ENCODE measurements around the gene SH3GL3. TPM values are rescaled to one million over a fixed set of nuclear protein-coding genes. Genes with fewer than 3 reads are reported as not detected.

Gene SH3GL3
- polyA plus RNA-seq, 2 donors: 3.3 to 8.3 TPM

GRCh38 chr15:83449937-83450506, 2.9 kb downstream of the SH3GL3 start:
- Histone ChIP-seq H3K36me3 (ENCODE audit: control insufficient read depth in 2 of 2, insufficient read depth in 2 of 2, low read length in 1 of 2) (no peaks in the 10 kb centered on the region), H3K4me1 (ENCODE audit: control insufficient read depth in 2 of 2, insufficient read depth in 2 of 2, low read length in 1 of 2) (peaks cover 5 to 6% of the 10 kb centered on the region in 2 donors), H3K27ac (ENCODE audit: low read depth in 2 of 2, low read length in 1 of 2) (no peak overlapping the region), H3K27me3 (ENCODE audit: control insufficient read depth in 1 of 2, insufficient read depth in 2 of 2, low read length in 2 of 2) (peaks cover 0 to 5% of the 10 kb centered on the region in 2 donors), H3K4me3 (ENCODE audit: low read depth in 1 of 2, low read length in 2 of 2) (no peak overlapping the region), H3K9me3 (ENCODE audit: control insufficient read depth in 2 of 2, insufficient read depth in 1 of 2, low read depth in 1 of 2, low read length in 1 of 2) (no peaks in the 10 kb centered on the region)
- WGBS, 2 donors: 83 to 86% methylated on average over 3 of the region's 3 CpGs

DNA sequence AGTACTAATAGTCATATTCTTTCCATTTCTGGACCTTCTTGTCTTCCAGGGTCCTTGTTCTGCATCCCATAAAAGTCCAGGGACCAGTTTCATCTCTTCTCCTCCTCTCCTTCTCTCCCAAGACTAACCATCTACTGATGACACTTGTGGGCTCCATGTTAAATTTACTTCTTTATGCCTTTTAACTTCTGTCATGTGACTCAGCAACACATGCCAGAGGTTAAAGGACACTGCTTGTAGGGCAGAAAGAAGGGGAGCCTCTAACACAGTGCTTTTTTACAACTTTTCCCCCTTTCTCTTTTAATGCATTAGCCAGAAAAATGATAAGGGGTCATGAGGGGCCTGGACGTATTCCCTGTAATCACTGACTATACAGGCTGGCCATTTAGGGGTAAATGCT, 10.0 kb downstream of the SH3GL3 start:
- H3K27ac ChIP-seq (ENCODE audit: low read depth in 2 of 2, low read length in 1 of 2): no peak overlapping the region
- no peak overlapping the region for H3K4me3 ChIP-seq (ENCODE audit: low read depth in 1 of 2, low read length in 2 of 2)
- H3K36me3 ChIP-seq (ENCODE audit: control insufficient read depth in 2 of 2, insufficient read depth in 2 of 2, low read length in 1 of 2): no peaks in the 10 kb centered on the region
- no peaks in the 10 kb centered on the region for H3K4me1 ChIP-seq (ENCODE audit: control insufficient read depth in 2 of 2, insufficient read depth in 2 of 2, low read length in 1 of 2)
- WGBS, 2 donors: 75 to 84% methylated on average over 1 of the region's 1 CpG
- H3K9me3 ChIP-seq (ENCODE audit: control insufficient read depth in 2 of 2, insufficient read depth in 1 of 2, low read depth in 1 of 2, low read length in 1 of 2): no peaks in the 10 kb centered on the region
- no peaks in the 10 kb centered on the region for H3K27me3 ChIP-seq (ENCODE audit: control insufficient read depth in 1 of 2, insufficient read depth in 2 of 2, low read length in 2 of 2)

- Histone ChIP-seq H3K36me3 (ENCODE audit: control insufficient read depth in 2 of 2, insufficient read depth in 2 of 2, low read length in 1 of 2) (no peaks in the 10 kb centered on the region), H3K9me3 (ENCODE audit: control insufficient read depth in 2 of 2, insufficient read depth in 1 of 2, low read depth in 1 of 2, low read length in 1 of 2) (no peaks in the 10 kb centered on the region), H3K4me1 (ENCODE audit: control insufficient read depth in 2 of 2, insufficient read depth in 2 of 2, low read length in 1 of 2) (no peaks in the 10 kb centered on the region), H3K27me3 (ENCODE audit: control insufficient read depth in 1 of 2, insufficient read depth in 2 of 2, low read length in 2 of 2) (no peaks in the 10 kb centered on the region), H3K27ac (ENCODE audit: low read depth in 2 of 2, low read length in 1 of 2) (peak overlapping the region; percentile 26 to 29), H3K4me3 (ENCODE audit: low read depth in 1 of 2, low read length in 2 of 2) (no peak overlapping the region)
- WGBS, 2 donors: 64 to 85% methylated on average over 3 of the region's 3 CpGs
Observed at GRCh38 chr15:83458381-83458780, 11.2 kb downstream of the SH3GL3 start.

DNA sequence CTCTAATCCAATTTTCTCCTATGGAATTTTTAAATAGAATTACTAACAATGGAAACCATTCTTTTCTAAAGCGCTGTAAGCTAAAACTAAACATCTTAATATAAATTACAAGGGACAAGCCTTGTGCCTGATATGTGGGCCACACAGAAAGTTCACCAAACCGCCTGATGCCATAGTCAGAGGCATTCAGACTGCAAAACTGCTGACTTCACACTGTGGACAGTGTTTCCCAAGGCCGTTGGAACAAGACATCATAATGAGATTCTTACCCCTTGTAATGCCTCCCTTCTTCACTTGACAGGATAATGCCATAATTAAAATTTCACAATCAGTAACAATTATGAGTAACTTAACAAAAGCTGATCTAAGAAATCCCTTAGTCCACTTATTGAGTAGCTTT, 14.9 kb downstream of the SH3GL3 start:
- WGBS, 2 donors: 65 to 75% methylated on average over 3 of the region's 3 CpGs

GRCh38 chr15:83462953-83463433, 15.9 kb downstream of the SH3GL3 start:
- Histone ChIP-seq H3K36me3 (ENCODE audit: control insufficient read depth in 2 of 2, insufficient read depth in 2 of 2, low read length in 1 of 2) (no peaks in the 10 kb centered on the region), H3K27me3 (ENCODE audit: control insufficient read depth in 1 of 2, insufficient read depth in 2 of 2, low read length in 2 of 2) (no peaks in the 10 kb centered on the region), H3K27ac (ENCODE audit: low read depth in 2 of 2, low read length in 1 of 2) (no peak overlapping the region), H3K9me3 (ENCODE audit: control insufficient read depth in 2 of 2, insufficient read depth in 1 of 2, low read depth in 1 of 2, low read length in 1 of 2) (no peaks in the 10 kb centered on the region), H3K4me3 (ENCODE audit: low read depth in 1 of 2, low read length in 2 of 2) (no peak overlapping the region), H3K4me1 (ENCODE audit: control insufficient read depth in 2 of 2, insufficient read depth in 2 of 2, low read length in 1 of 2) (no peaks in the 10 kb centered on the region)
- 37 to 47% methylated on average over 4 of the region's 4 CpGs for WGBS, 2 donors

More for the DNA sequence above, 14.9 kb downstream of the SH3GL3 start:
- H3K27me3 ChIP-seq (ENCODE audit: control insufficient read depth in 1 of 2, insufficient read depth in 2 of 2, low read length in 2 of 2): no peaks in the 10 kb centered on the region
- H3K4me1 ChIP-seq (ENCODE audit: control insufficient read depth in 2 of 2, insufficient read depth in 2 of 2, low read length in 1 of 2): no peaks in the 10 kb centered on the region
- H3K36me3 ChIP-seq (ENCODE audit: control insufficient read depth in 2 of 2, insufficient read depth in 2 of 2, low read length in 1 of 2): no peaks in the 10 kb centered on the region
- no peak overlapping the region for H3K4me3 ChIP-seq (ENCODE audit: low read depth in 1 of 2, low read length in 2 of 2)
- H3K27ac ChIP-seq (ENCODE audit: low read depth in 2 of 2, low read length in 1 of 2): no peak overlapping the region
- no peaks in the 10 kb centered on the region for H3K9me3 ChIP-seq (ENCODE audit: control insufficient read depth in 2 of 2, insufficient read depth in 1 of 2, low read depth in 1 of 2, low read length in 1 of 2)

- Histone ChIP-seq H3K4me1 (ENCODE audit: control insufficient read depth in 2 of 2, insufficient read depth in 2 of 2, low read length in 1 of 2) (no peaks in the 10 kb centered on the region), H3K36me3 (ENCODE audit: control insufficient read depth in 2 of 2, insufficient read depth in 2 of 2, low read length in 1 of 2) (no peaks in the 10 kb centered on the region), H3K9me3 (ENCODE audit: control insufficient read depth in 2 of 2, insufficient read depth in 1 of 2, low read depth in 1 of 2, low read length in 1 of 2) (no peaks in the 10 kb centered on the region), H3K4me3 (ENCODE audit: low read depth in 1 of 2, low read length in 2 of 2) (no peak overlapping the region), H3K27me3 (ENCODE audit: control insufficient read depth in 1 of 2, insufficient read depth in 2 of 2, low read length in 2 of 2) (no peaks in the 10 kb centered on the region), H3K27ac (ENCODE audit: low read depth in 2 of 2, low read length in 1 of 2) (no peak overlapping the region)
Observed at GRCh38 chr15:83470887-83471286, 23.7 kb downstream of the SH3GL3 start.

- Histone ChIP-seq H3K27ac (ENCODE audit: low read depth in 2 of 2, low read length in 1 of 2) (no peak overlapping the region), H3K4me1 (ENCODE audit: control insufficient read depth in 2 of 2, insufficient read depth in 2 of 2, low read length in 1 of 2) (no peaks in the 10 kb centered on the region), H3K4me3 (ENCODE audit: low read depth in 1 of 2, low read length in 2 of 2) (no peak overlapping the region), H3K9me3 (ENCODE audit: control insufficient read depth in 2 of 2, insufficient read depth in 1 of 2, low read depth in 1 of 2, low read length in 1 of 2) (no peaks in the 10 kb centered on the region), H3K27me3 (ENCODE audit: control insufficient read depth in 1 of 2, insufficient read depth in 2 of 2, low read length in 2 of 2) (no peaks in the 10 kb centered on the region), H3K36me3 (ENCODE audit: control insufficient read depth in 2 of 2, insufficient read depth in 2 of 2, low read length in 1 of 2) (no peaks in the 10 kb centered on the region)
- WGBS, 2 donors: 93 to 95% methylated on average over 1 of the region's 1 CpG
Observed at GRCh38 chr15:83471307-83471866, 24.2 kb downstream of the SH3GL3 start.

- Histone ChIP-seq H3K36me3 (ENCODE audit: control insufficient read depth in 2 of 2, insufficient read depth in 2 of 2, low read length in 1 of 2) (no peaks in the 10 kb centered on the region), H3K27me3 (ENCODE audit: control insufficient read depth in 1 of 2, insufficient read depth in 2 of 2, low read length in 2 of 2) (no peaks in the 10 kb centered on the region), H3K9me3 (ENCODE audit: control insufficient read depth in 2 of 2, insufficient read depth in 1 of 2, low read depth in 1 of 2, low read length in 1 of 2) (no peaks in the 10 kb centered on the region), H3K4me3 (ENCODE audit: low read depth in 1 of 2, low read length in 2 of 2) (no peak overlapping the region), H3K27ac (ENCODE audit: low read depth in 2 of 2, low read length in 1 of 2) (no peak overlapping the region), H3K4me1 (ENCODE audit: control insufficient read depth in 2 of 2, insufficient read depth in 2 of 2, low read length in 1 of 2) (no peaks in the 10 kb centered on the region)
- WGBS, 2 donors: 74 to 83% methylated on average over 3 of the region's 3 CpGs
Observed at GRCh38 chr15:83472151-83472550, 25.0 kb downstream of the SH3GL3 start.

DNA sequence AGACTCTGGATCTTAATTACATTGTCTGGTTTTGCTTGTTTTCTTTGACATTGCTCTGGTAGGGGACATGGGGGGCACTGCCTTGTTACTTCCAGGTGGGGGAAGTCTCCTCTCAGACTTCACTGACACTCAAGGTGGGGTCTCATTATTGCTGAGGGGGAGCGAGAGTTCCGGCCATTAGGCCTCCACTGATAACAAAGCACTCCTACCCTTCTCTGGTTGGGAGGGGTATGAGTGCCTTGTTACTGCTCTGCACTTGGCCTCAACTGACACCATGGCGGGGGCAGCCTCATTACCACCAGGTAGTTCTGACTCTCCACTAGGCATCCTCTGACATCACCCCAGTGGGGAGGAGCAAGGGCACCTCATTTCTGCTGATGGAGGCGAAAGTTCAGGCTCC, 25.7 kb downstream of the SH3GL3 start:
- Histone ChIP-seq H3K9me3 (ENCODE audit: control insufficient read depth in 2 of 2, insufficient read depth in 1 of 2, low read depth in 1 of 2, low read length in 1 of 2) (no peaks in the 10 kb centered on the region), H3K4me1 (ENCODE audit: control insufficient read depth in 2 of 2, insufficient read depth in 2 of 2, low read length in 1 of 2) (no peaks in the 10 kb centered on the region), H3K27ac (ENCODE audit: low read depth in 2 of 2, low read length in 1 of 2) (no peak overlapping the region), H3K36me3 (ENCODE audit: control insufficient read depth in 2 of 2, insufficient read depth in 2 of 2, low read length in 1 of 2) (no peaks in the 10 kb centered on the region), H3K4me3 (ENCODE audit: low read depth in 1 of 2, low read length in 2 of 2) (no peak overlapping the region), H3K27me3 (ENCODE audit: control insufficient read depth in 1 of 2, insufficient read depth in 2 of 2, low read length in 2 of 2) (no peaks in the 10 kb centered on the region)
- WGBS, 2 donors: 89 to 91% methylated on average over 4 of the region's 4 CpGs

GRCh38 chr15:83474578-83474977, 27.4 kb downstream of the SH3GL3 start:
- no peak overlapping the region for H3K4me3 ChIP-seq (ENCODE audit: low read depth in 1 of 2, low read length in 2 of 2)
- no peaks in the 10 kb centered on the region for H3K27me3 ChIP-seq (ENCODE audit: control insufficient read depth in 1 of 2, insufficient read depth in 2 of 2, low read length in 2 of 2)
- no peaks in the 10 kb centered on the region for H3K4me1 ChIP-seq (ENCODE audit: control insufficient read depth in 2 of 2, insufficient read depth in 2 of 2, low read length in 1 of 2)
- 69 to 73% methylated on average over 4 of the region's 4 CpGs for WGBS, 2 donors
- no peaks in the 10 kb centered on the region for H3K36me3 ChIP-seq (ENCODE audit: control insufficient read depth in 2 of 2, insufficient read depth in 2 of 2, low read length in 1 of 2)
- H3K27ac ChIP-seq (ENCODE audit: low read depth in 2 of 2, low read length in 1 of 2): no peak overlapping the region
- no peaks in the 10 kb centered on the region for H3K9me3 ChIP-seq (ENCODE audit: control insufficient read depth in 2 of 2, insufficient read depth in 1 of 2, low read depth in 1 of 2, low read length in 1 of 2)
